Panc1 (cell line): Measurements from ENCODE around the gene MORC4.

Experiments used
- CTCF ChIP-seq: fragments of 450-650 bp; IDR thresholded peaks from 2 replicates; pipeline ENCODE4 v1.5.1; 2017; ENCODE audit warnings: mild to moderate bottlenecking
- POLR2AphosphoS5 ChIP-seq: IDR thresholded peaks from 2 replicates; pipeline ENCODE4 v1.6.1; 2012; ENCODE audit warnings: mild to moderate bottlenecking, low read depth, low read length, moderate library complexity
- TCF7L2 ChIP-seq: IDR thresholded peaks from 2 replicates; pipeline ENCODE4 v1.6.1; 2011; ENCODE audit warnings: mild to moderate bottlenecking, low read depth, low read length, inconsistent platforms
- TF ChIP-seq, protein P1 (sequence below), 2 experiments: IDR thresholded peaks; 2 replicates each; pipeline ENCODE4 v1.6.1; 2011 to 2012; ENCODE audit warnings: low read depth in 2 of 2, control low read depth in 1 of 2, low read length in 1 of 2, mild to moderate bottlenecking in 1 of 2, moderate library complexity in 1 of 2; ENCODE audit not compliant: insufficient read depth in 1 of 2

DNA sequence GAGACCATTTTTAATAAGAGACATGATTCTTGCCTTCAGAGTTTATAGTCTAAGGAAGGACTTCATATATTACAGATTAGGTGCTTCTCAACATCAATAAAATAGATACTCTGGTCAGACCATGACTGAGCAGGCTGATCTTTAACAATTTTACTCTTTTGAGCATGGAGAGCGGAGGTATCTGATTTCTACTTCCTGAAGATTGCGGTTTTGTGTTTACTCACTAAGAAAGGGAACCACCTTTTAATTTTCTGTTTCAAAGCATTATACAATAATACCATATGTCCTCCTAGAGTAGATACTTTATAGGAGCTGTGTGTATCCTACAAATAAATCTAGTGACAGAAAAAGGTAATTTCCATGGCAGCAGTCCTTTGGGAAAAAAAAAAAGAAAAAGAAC, 12.5 kb downstream of the MORC4 start:
- TF ChIP-seq, protein P1, sequence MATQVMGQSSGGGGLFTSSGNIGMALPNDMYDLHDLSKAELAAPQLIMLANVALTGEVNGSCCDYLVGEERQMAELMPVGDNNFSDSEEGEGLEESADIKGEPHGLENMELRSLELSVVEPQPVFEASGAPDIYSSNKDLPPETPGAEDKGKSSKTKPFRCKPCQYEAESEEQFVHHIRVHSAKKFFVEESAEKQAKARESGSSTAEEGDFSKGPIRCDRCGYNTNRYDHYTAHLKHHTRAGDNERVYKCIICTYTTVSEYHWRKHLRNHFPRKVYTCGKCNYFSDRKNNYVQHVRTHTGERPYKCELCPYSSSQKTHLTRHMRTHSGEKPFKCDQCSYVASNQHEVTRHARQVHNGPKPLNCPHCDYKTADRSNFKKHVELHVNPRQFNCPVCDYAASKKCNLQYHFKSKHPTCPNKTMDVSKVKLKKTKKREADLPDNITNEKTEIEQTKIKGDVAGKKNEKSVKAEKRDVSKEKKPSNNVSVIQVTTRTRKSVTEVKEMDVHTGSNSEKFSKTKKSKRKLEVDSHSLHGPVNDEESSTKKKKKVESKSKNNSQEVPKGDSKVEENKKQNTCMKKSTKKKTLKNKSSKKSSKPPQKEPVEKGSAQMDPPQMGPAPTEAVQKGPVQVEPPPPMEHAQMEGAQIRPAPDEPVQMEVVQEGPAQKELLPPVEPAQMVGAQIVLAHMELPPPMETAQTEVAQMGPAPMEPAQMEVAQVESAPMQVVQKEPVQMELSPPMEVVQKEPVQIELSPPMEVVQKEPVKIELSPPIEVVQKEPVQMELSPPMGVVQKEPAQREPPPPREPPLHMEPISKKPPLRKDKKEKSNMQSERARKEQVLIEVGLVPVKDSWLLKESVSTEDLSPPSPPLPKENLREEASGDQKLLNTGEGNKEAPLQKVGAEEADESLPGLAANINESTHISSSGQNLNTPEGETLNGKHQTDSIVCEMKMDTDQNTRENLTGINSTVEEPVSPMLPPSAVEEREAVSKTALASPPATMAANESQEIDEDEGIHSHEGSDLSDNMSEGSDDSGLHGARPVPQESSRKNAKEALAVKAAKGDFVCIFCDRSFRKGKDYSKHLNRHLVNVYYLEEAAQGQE (IDR thresholded peaks at IDR 0.05; ENCODE audit: insufficient read depth in 1 of 2, low read depth in 2 of 2, low read length in 1 of 2): no peak
- TF ChIP-seq CTCF (no peak), POLR2AphosphoS5 (no peak), TCF7L2 (no peak)
